GM19238 (cell line): ENCODE results near the gene OR5K2.

Experiments used
- DNase-seq: peaks from one replicate; pipeline ENCODE4 v3.0.0; 2011; ENCODE audit warnings: low spot score; ENCODE audit not compliant: insufficient read length

OR5K2 gene

GRCh38 chr3:98497381-98497780 lies at the start of gene OR5K2:
Gene OR5K2, plus strand, starts transcription at chr3:98497681. Its CDS starts 0 bp downstream, at chr3:98497681.
- no peak for DNase-seq

DNA sequence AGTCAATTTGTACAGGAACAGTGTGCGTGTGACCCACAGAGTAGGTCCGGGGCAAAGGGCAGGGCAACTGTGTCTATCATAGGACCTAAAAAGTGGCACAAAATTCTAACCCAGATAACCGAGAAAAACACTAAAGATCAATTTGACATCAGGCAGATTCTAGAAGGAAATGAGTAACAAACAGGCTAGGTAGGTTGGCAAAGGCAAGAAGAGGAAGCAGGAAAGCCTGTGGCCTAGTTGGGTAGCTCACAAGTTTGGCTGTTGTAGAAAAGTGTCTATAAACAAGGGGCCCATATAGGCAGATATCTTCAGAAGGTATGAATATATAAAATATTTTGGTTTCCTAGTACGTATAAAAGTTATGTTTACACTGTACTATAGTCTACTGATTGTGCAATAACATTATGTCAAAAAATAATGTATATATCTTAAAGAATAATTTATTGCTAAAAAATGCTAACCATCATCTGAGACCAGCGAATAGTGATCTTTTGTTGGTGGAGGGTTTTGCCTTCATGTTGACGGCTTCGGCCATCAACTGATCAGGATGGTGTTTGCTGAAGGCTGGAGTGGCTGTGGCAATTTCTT lies 47.8 kb upstream of the OR5K2 start:
- DNase-seq, result no peak

GRCh38 chr3:98450372-98450771 lies 47.1 kb upstream of the OR5K2 start:
- DNase-seq, result no peak

DNA sequence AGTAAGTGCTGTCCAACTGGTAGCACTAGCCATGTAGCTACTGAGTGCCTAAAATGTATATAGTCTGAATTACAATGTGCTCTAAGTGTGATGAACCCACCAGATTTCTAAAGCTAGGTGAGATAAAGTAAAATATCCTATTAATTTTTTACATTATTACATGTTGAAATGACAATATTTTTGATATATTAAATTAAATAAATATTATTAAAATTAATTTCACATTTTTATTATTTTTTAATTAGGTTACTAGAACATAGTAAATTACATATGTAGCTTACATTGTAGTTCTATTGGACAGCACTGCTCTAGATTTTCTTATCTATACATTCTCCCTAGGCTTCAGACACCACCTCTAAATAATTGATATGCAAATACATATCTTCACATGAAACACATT lies 43.7 kb upstream of the OR5K2 start:
- DNase-seq, result no peak

- no peak for DNase-seq
Measured at GRCh38 chr3:98454929-98455328, 42.6 kb upstream of the OR5K2 start.

DNA sequence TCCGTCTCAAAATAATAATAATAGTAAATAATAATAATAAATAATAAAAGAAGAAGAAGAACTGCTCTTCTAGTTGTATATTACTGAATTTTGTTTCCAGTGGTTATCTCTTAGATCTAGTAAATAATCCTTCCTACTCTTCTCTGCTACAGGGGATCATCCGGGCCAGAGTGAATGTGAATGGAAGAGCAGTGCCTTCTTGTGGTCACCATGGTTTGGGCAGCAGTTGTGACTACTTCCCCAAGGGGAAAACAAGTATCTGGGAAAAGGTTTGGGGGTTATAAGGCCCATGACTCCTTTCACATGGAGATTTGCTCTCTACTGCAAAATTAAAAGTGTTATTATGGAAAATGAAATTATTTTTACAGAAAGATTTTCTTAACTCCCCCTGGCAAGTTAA lies 39.9 kb upstream of the OR5K2 start:
- no peak for DNase-seq

DNA sequence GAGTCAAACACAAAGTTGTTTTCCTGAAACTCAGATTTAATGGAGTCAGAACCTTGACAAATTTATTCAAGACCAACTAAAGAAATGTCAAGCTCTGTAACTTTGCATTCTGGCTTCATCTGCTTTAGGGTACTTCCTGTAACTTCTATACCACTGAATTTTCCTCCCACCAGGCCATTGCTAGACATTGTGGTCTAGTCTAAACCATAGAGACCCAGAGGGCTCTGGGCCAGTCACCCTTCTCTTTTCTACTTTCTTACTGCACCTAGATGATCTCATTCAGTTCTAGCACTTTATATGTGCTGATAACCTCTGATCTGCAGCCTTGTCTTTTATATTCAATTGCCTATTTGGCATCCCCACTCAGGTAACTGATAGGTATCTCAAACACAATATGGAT lies 37.3 kb upstream of the OR5K2 start:
- no peak for DNase-seq

DNA sequence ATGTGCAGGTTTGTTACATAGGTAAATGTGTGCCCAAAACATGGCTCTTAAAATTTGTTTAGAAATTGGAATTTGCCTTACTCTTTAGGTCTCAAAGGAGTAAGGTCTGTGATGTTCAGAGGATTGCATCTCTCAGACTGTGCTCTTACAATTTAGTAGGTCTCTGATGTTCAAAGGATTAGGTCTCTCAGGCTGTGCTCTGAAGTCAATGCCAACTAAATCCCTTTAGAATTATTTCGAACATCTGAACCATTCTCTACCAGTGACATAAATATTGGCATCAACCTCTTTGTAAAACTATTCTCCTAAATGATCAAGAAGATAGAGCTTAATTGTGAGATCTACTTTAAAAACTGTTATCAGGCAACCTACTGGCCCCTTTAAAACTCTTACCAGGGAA lies 34.6 kb upstream of the OR5K2 start, which contains the start of gene OR5K1:
Gene OR5K1, plus strand, starts transcription at position 301 of the 400 bp plus-strand sequence. CDS start 6,376 bp downstream, outside the sequence.
- no peak for DNase-seq

GRCh38 chr3:98482717-98483482 lies 14.6 kb upstream of the OR5K2 start:
- no peak for DNase-seq

DNA sequence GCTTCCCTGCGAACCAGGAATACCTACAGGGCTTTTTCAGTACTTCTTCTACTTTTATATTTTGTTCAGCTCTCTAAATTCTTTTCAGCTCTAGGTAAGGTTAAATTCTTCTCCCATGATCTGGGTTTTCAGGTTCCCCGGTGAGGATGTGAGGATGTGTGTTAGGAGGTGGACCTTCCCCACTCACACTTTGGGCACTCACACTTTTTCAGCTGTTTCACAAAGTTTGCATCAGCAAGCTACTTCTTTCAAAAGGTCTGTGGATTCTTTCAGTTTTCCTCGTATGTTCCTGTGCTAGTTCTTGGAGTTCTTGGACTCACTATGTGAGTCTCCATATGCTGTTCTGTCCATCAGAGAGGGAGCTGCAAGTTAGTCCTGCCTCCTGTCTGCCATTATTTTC lies 13.9 kb upstream of the OR5K2 start:
- DNase-seq, result no peak

DNA sequence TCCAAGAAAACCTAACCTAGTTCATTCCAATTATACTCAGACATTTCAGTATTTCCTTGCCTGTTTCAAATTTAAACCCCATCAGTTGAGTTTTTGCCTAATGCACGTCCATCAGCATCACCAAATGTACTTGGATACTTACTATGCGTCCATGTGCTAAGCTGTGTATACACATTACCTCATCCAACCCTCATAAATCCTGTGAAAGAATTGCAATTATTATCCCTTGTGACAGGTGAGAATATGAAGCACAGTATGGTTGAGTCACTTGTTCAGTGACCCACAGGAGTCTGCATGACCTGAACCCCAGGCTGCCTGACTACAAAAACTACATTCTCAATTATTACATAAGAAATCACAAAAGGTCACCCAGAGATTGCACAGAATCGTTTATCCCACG lies 2.5 kb downstream of the OR5K2 start:
- DNase-seq, result no peak

DNA sequence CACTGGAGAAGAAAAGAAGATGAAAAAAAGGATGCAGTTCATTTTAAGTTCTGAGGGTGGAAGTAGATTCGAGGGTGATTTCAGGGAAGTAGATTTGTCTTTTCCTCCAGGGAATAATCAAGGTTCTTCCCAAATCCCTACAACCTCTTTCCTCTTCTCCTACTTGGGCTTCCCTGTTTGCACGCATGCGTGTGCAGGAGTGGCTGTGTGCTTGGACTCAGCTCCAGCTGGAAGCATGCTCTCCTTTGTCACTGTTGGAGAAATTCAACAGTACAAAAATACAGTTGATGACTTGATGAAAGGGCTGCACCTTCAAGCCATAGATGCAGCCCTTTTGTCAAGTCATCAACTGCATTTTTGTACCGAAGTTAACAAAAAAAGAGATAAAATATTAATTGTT lies 3.8 kb downstream of the OR5K2 start:
- DNase-seq, result no peak

DNA sequence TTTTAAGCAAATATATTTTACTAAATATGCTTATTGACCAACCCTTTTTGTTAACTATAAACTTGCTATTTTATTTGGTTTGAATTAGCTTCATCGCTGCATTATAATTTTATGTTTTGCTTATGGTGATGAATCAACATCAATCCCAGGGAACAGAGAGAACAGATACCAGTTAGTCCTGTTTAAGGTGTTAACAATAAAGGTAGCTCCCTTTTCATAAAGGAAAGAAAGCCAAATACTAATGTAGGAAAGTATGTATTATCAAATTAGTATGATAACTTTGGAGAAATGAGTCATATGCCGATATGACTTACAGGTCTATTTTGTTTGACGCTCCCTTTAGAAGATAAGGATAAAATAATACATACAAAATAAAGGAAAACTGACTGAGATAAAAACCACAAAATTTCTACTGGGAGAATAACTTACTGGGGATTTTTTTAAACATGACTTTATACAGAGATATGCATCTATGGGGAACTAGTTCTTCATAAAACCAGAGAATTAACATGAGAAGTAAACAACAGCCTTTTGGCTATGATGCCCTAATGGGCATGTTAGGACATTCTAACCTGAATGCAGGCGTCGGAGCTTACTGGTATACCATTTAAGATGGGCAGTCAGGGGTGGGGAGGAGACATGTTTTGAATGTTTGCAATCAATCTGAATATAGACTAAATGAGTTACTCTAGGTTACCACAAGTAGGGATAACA lies 4.5 kb downstream of the OR5K2 start:
- DNase-seq, result no peak

- DNase-seq, result no peak
Measured at GRCh38 chr3:98504539-98504938, 7.1 kb downstream of the OR5K2 start.

DNA sequence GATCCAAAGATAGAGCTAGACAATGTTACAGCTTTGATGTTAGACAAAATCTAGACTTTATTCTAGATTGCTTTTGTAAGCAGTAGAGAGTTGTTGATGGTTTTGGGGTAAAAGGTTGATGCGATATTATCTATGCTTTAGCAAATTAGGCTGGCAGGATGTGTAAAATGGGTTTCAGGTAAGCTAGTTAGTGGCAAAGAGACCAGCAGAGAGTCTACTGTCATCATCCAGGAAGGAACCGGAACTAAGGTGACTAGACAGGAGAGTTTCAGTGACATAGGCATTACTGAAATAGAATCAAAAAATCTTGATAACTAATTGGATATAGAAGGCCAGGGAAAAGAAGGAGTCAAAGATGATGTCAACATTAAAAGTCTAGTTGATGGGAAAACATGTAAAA lies 11.1 kb downstream of the OR5K2 start:
- no peak for DNase-seq

DNA sequence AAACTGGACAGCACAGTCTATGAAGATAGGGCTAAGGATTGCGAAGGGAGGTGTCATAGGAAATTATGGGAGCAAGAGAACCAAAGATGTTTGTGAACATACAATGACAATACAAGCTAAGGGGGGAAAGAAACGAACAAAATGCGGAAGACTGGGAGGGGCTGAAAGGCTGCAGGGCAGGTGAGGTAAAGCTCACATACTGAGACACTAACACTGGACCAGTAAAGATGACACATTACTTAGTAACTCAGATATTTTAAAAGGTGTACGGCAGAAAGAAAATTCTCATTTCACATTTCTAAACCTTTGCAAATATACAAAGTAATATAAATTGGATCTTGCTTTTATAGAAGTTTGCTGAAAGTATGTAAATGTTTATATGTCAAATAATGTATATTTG lies 15.1 kb downstream of the OR5K2 start:
- DNase-seq, result no peak

GRCh38 chr3:98513091-98513511 lies 15.6 kb downstream of the OR5K2 start:
- no peak for DNase-seq

DNA sequence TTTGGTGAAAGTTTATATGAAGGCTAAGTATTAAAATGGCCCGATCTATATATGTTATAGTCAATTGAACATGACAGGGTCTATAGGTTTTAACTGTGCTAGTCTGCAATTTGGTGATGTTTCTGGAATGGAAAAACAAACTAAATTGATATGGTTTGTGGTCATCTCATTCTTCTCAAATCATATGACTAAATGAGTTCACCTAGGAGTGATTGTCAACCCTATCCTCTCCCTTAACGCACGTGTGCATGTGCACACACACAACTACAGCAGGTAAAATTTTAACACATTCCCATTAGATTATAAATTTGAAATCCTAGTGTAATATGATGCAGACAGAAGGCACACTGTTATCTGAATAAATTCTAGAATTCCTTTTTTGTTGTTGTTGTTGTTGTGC lies 16.3 kb downstream of the OR5K2 start:
- DNase-seq, result no peak

GRCh38 chr3:98514948-98515347 lies 17.5 kb downstream of the OR5K2 start:
- DNase-seq, result no peak

- no peak for DNase-seq
Measured at GRCh38 chr3:98518816-98519215, 21.3 kb downstream of the OR5K2 start.

GRCh38 chr3:98519351-98519750 lies 21.9 kb downstream of the OR5K2 start:
- DNase-seq, result no peak

DNA sequence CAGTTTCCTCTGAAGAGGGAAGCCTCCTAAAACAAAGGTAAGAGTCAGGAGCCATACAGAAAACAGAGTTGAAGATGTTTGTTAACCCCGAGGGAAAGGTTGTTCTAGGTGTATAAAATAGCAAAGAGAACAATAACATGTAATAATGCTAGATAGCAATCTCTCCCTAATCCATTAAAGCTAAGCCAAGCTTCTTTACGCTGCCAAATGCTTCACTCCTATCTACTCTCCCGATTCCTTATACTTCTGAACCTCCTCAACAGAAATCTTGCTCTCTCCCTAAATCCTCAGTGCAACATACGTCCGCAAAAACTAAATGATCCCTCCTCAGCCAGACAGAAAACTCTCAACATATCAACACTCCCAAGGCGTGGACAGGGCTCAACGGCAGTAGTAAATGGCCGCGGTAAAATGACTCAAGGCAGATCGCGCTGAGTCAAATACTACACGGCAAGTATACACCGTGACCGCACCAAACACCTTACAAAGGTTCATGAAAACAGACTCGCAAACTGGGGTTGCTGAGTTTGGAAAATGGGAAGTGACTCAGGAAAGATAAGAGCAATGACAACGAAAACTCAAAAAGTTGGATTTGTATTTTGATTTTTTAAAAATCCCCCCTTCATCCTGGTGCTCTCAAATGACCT lies 24.5 kb downstream of the OR5K2 start:
- no peak for DNase-seq
